Endothelial cell of umbilical vein (primary cell): ENCODE measurements around the gene FRMD4A.

Experiments used
- CTCF ChIP-seq, 2 donors: IDR thresholded peaks; 1 replicate in 1 of 2; 2 replicates in 1 of 2; pipeline ENCODE4 v1.5.1; 2011; ENCODE audit warnings: low read length in 2 of 2, mild to moderate bottlenecking in 2 of 2, moderate library complexity in 2 of 2, control low read depth in 1 of 2, inconsistent platforms in 1 of 2, low read depth in 1 of 2; ENCODE audit not compliant: insufficient read depth in 1 of 2; ENCODE audit errors: extremely low read depth in 1 of 2
- EZH2 ChIP-seq: IDR thresholded peaks from 2 replicates; pipeline ENCODE4 v1.6.1; 2012; ENCODE audit warnings: borderline replicate concordance, low read depth, mild to moderate bottlenecking, moderate library complexity, low read length, inconsistent platforms; ENCODE audit not compliant: severe bottlenecking
- GATA2 ChIP-seq: IDR thresholded peaks from 2 replicates; pipeline ENCODE4 v1.7.0; 2011; ENCODE audit warnings: low read depth, mild to moderate bottlenecking, moderate library complexity, mixed read lengths, low read length; ENCODE audit not compliant: insufficient read length, insufficient read depth
- MAX ChIP-seq: IDR thresholded peaks from 2 replicates; pipeline ENCODE4 v1.6.1; 2011; ENCODE audit not compliant: insufficient read depth, insufficient read length
- POLR2A ChIP-seq: IDR thresholded peaks from 2 replicates; pipeline ENCODE4 v1.6.1; 2012; ENCODE audit warnings: low read depth, mild to moderate bottlenecking, control low read depth, low read length
- POLR2AphosphoS5 ChIP-seq: IDR thresholded peaks from 2 replicates; pipeline ENCODE4 v1.6.1; 2012; ENCODE audit warnings: low read depth, mild to moderate bottlenecking, control low read depth, low read length, moderate library complexity; ENCODE audit not compliant: insufficient read depth

- no peak for TF ChIP-seq CTCF (IDR thresholded peaks at IDR 0.05; ENCODE audit: extremely low read depth in 1 of 2, insufficient read depth in 1 of 2, low read depth in 1 of 2, low read length in 2 of 2)
- no peak for TF ChIP-seq POLR2A
- no peak for TF ChIP-seq EZH2
- TF ChIP-seq MAX = no peak
- TF ChIP-seq GATA2 = no peak
- no peak for TF ChIP-seq POLR2AphosphoS5
Observed at GRCh38 chr10:13983035-13983434, 347.7 kb downstream of the FRMD4A start.
